Measurements from ENCODE around the gene GRIP2.
A peak's percentile ranks its signal among the peaks of the same experiment; 100 is the strongest.

GRIP2 gene

DNA sequence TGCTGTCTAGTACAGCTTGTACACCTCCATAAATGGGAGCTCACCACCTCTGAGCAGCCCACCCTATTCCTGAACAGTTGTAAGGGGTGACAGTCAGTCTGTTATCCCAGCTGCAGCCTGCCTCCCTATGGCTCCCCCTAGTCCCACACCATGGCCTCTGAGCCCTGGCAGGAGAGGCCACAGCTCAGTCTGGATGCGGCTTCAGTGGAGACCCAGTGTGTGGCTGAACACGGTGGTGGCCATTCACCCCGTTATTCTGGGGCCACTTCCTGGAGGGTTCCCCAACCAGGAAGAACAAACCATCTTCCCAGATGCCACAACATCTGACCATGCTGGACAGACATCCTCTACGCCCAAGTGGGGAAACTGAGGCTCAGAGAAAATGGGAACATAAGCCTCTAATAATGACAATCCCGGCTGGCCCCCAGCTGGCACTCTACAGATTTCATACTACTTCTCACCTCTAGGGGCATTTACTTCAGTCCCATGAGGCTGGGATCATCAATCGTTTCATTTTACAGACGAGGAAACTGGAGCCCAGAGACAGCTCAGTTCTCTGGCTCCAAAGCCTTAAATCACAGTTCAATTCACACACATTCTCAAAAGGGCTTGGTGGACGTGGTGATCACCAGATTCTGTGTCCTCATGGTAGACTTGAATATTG, 9.2 kb upstream of the GRIP2 start:
- DNase-seq (ENCODE audit: low read depth), result peak; percentile 23
- H3K4me3 ChIP-seq (ENCODE audit: control insufficient read depth, low read depth, low read length), result no peak overlapping the region
- TF ChIP-seq, protein P1, sequence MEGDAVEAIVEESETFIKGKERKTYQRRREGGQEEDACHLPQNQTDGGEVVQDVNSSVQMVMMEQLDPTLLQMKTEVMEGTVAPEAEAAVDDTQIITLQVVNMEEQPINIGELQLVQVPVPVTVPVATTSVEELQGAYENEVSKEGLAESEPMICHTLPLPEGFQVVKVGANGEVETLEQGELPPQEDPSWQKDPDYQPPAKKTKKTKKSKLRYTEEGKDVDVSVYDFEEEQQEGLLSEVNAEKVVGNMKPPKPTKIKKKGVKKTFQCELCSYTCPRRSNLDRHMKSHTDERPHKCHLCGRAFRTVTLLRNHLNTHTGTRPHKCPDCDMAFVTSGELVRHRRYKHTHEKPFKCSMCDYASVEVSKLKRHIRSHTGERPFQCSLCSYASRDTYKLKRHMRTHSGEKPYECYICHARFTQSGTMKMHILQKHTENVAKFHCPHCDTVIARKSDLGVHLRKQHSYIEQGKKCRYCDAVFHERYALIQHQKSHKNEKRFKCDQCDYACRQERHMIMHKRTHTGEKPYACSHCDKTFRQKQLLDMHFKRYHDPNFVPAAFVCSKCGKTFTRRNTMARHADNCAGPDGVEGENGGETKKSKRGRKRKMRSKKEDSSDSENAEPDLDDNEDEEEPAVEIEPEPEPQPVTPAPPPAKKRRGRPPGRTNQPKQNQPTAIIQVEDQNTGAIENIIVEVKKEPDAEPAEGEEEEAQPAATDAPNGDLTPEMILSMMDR (conservative IDR thresholded peaks at IDR 0.05; ENCODE audit: control insufficient read depth, insufficient read depth, low read depth, low read length), result peak; percentile 9

GRCh38 chr3:14548321-14548729, 8.2 kb upstream of the GRIP2 start:
- peak; percentile 56 for DNase-seq (ENCODE audit: low read depth)
- H3K4me3 ChIP-seq (ENCODE audit: control insufficient read depth, low read depth, low read length), result no peak overlapping the region
- TF ChIP-seq, protein P1 (conservative IDR thresholded peaks at IDR 0.05; ENCODE audit: control insufficient read depth, insufficient read depth, low read depth, low read length), result peak; percentile 76

DNA sequence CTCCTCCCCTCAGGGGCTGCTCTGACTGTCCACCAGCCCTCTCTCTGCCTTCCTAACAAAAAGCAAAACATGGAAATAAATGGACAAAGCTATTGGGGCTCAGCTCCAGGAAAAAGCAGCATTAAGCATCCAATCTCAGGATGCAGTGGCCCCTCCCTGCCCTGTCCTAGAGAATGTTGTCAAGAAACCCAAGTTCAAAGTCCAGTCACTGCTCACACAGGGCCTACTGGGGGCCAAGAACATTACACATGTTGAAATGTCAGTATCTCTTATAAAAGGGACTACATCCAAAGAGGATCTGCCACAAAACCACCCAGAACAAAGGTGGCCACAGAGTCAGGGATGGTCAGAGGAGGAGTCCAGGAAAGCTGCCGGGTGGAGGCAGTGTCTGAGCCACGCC, 7.6 kb upstream of the GRIP2 start:
- no peak overlapping the region for H3K4me3 ChIP-seq (ENCODE audit: control insufficient read depth, low read depth, low read length)
- DNase-seq (ENCODE audit: low read depth), result no peak
- TF ChIP-seq, protein P1 (conservative IDR thresholded peaks at IDR 0.05; ENCODE audit: control insufficient read depth, insufficient read depth, low read depth, low read length), result no peak

DNA sequence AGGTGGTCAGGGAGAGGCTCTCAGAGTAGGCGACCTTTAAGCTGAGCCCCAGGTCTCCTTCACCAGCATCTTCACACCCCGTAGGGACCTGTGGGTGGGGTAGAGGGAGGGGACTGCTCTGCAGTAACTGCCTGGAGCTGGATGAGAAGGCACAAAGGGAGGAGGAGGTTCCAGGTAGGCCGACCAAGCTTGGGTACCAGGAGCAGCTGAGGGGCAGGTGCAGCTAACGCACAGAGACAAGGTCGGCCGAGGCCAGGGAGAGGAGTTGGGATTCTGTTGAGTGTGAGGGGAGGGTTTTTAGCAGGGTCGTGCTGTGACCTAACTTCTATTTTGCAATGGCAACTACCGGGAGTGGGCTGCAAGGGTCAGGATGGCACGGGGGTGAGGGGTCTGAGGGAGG, 5.9 kb upstream of the GRIP2 start:
- TF ChIP-seq, protein P1 (conservative IDR thresholded peaks at IDR 0.05; ENCODE audit: control insufficient read depth, insufficient read depth, low read depth, low read length), result no peak
- H3K4me3 ChIP-seq (ENCODE audit: control insufficient read depth, low read depth, low read length), result no peak overlapping the region
- DNase-seq (ENCODE audit: low read depth), result no peak

DNA sequence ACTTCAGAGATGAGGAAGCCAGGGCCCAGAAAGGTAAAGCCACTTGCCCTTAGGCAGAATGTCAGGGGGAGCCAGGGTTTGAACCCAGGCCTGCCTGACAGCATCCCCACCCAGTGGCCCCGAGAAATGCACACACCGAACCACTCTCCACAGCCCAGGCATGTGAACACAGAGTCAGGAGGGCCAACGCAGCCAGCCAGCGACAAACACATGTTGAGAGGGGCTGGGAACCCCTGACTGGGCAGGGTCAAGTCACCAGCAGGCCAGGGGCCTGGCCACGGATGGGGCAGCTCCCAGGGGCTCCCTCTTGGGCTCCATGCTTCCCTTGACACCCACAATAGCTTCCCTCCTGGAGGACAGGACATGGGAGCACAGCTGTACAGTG, 5.1 kb upstream of the GRIP2 start:
- TF ChIP-seq, protein P1 (conservative IDR thresholded peaks at IDR 0.05; ENCODE audit: control insufficient read depth, insufficient read depth, low read depth, low read length), result no peak
- no peak for DNase-seq (ENCODE audit: low read depth)
- no peak overlapping the region for H3K4me3 ChIP-seq (ENCODE audit: control insufficient read depth, low read depth, low read length)

GRCh38 chr3:14544282-14545250, 4.4 kb upstream of the GRIP2 start:
- DNase-seq (ENCODE audit: low read depth), result no peak
- TF ChIP-seq, protein P1 (conservative IDR thresholded peaks at IDR 0.05; ENCODE audit: control insufficient read depth, insufficient read depth, low read depth, low read length), result no peak
- no peak overlapping the region for H3K4me3 ChIP-seq (ENCODE audit: control insufficient read depth, low read depth, low read length)
